SK-N-SH (cell line): Measurements from ENCODE around the gene KRTAP13-3. TPM values are rescaled to one million over a fixed set of nuclear protein-coding genes. Genes with fewer than 3 reads are reported as not detected.

Experiments
- CTCF ChIA-PET: fragments of 300-600, 350-600 bp; formaldehyde crosslinking; extraction: SDS; loops from one replicate; lab custom pipeline; 2021; lab: Yijun Ruan, JAX
- POLR2A ChIA-PET: fragments of 350-600 bp; sonication (Branson Sonifier 250); formaldehyde crosslinking; extraction: SDS; loops from one replicate; lab custom pipeline; 2020; ENCODE audit warnings: antibody characterized with exemption, inconsistent platforms; lab: Yijun Ruan, JAX
- DNase-seq: peaks from one replicate; pipeline ENCODE4 v3.0.0; 2012
- H2AFZ ChIP-seq: fragments of 200-600 bp; sonication (generic); 2 replicates; pipeline ENCODE4 v1.8.1; 2016; ENCODE audit warnings: antibody characterized with exemption, mild to moderate bottlenecking, low read depth
- H3F3A ChIP-seq: fragments of 200-600 bp; sonication (generic); replicated peaks from 2 replicates; pipeline ENCODE3; 2016; ENCODE audit warnings: antibody characterized with exemption, mild to moderate bottlenecking; ENCODE audit not compliant: insufficient read depth
- H3K27ac ChIP-seq, 2 experiments: fragments of 200-500 bp in 1 of 2; fragments of 200-600 bp in 1 of 2; sonication (Bioruptor generic) in 1 of 2; sonication (generic), shearing (Covaris generic) in 1 of 2; 2 replicates each; pipeline versions ENCODE4 v1.5.1 to v1.6.1; 2014 to 2016; ENCODE audit warnings: low read depth in 2 of 2, inconsistent platforms in 1 of 2, low read length in 1 of 2, mild to moderate bottlenecking in 1 of 2, mixed read lengths in 1 of 2
- H3K27me3 ChIP-seq: fragments of 200-600 bp; sonication (generic), shearing (Covaris generic); 2 replicates; pipeline ENCODE4 v1.6.1; 2016; ENCODE audit warnings: mixed run types; ENCODE audit not compliant: insufficient read depth
- H3K36me3 ChIP-seq, 2 experiments: fragments of 200-500 bp in 1 of 2; fragments of 200-600 bp in 1 of 2; sonication (Bioruptor generic) in 1 of 2; sonication (generic) in 1 of 2; replicated peaks in 1 of 2; 2 replicates each; pipeline versions ENCODE3 to v1.5.1; 2014 to 2016; ENCODE audit warnings: low read length in 1 of 2, mild to moderate bottlenecking in 1 of 2; ENCODE audit not compliant: insufficient read depth in 2 of 2, control insufficient read depth in 1 of 2
- H3K4me1 ChIP-seq, 2 experiments: fragments of 200-500 bp in 1 of 2; fragments of 200-600 bp in 1 of 2; sonication (Bioruptor generic) in 1 of 2; sonication (generic), shearing (Covaris generic) in 1 of 2; 2 replicates each; pipeline versions ENCODE4 v1.5.1 to v1.6.1; 2014 to 2016; ENCODE audit warnings: low read depth in 1 of 2, low read length in 1 of 2, mixed run types in 1 of 2; ENCODE audit not compliant: insufficient read depth in 2 of 2, control insufficient read depth in 1 of 2
- H3K4me2 ChIP-seq: fragments of 200-600 bp; sonication (generic), shearing (Covaris generic); 2 replicates; pipeline ENCODE4 v1.6.1; 2017; ENCODE audit warnings: mixed run types
- H3K4me3 ChIP-seq, 2 experiments: fragments of 200-500 bp in 1 of 2; fragments of 200-600 bp in 1 of 2; sonication (Bioruptor generic) in 1 of 2; sonication (generic), shearing (Covaris generic) in 1 of 2; 2 replicates each; pipeline versions ENCODE4 v1.5.1 to v1.8.1; 2014 to 2016; ENCODE audit warnings: low read depth in 2 of 2, inconsistent platforms in 1 of 2, low read length in 1 of 2, mild to moderate bottlenecking in 1 of 2, mixed read lengths in 1 of 2, moderate library complexity in 1 of 2
- H3K79me2 ChIP-seq: fragments of 200-600 bp; sonication (generic); 2 replicates; pipeline ENCODE4 v1.8.1; 2017; ENCODE audit warnings: mild to moderate bottlenecking; ENCODE audit not compliant: insufficient read depth
- H3K9ac ChIP-seq: fragments of 200-600 bp; sonication (generic); 2 replicates; pipeline ENCODE4 v1.6.1; 2017; ENCODE audit warnings: mixed run types
- H3K9me2 ChIP-seq: fragments of 200-600 bp; sonication (generic); 2 replicates; pipeline ENCODE4 v1.6.1; 2017; ENCODE audit warnings: mixed run types
- H3K9me3 ChIP-seq: fragments of 200-600 bp; sonication (generic); 2 replicates; pipeline ENCODE4 v1.6.1; 2017; ENCODE audit warnings: mixed run types, mild to moderate bottlenecking, moderate library complexity
- H4K20me1 ChIP-seq: fragments of 200-600 bp; sonication (generic); 2 replicates; pipeline ENCODE4 v1.6.1; 2017; ENCODE audit warnings: mild to moderate bottlenecking, mixed run types; ENCODE audit not compliant: insufficient read depth
- CHD2 ChIP-seq: fragments of 150-350 bp; IDR thresholded peaks from 2 replicates; pipeline ENCODE4 v1.6.1; 2018; ENCODE audit warnings: low read length; ENCODE audit not compliant: partially characterized antibody
- CTCF ChIP-seq: fragments of 200-600 bp; sonication (generic); IDR thresholded peaks from 2 replicates; pipeline ENCODE4 v1.6.1; 2017; ENCODE audit warnings: antibody characterized with exemption, mild to moderate bottlenecking, moderate library complexity
- ELF1 ChIP-seq: IDR thresholded peaks from 2 replicates; pipeline ENCODE4 v1.4.0; 2012
- EZH2phosphoT487 ChIP-seq: fragments of 200-600 bp; sonication (generic); IDR thresholded peaks from 2 replicates; pipeline ENCODE4 v1.6.1; 2017; ENCODE audit warnings: low read depth, mixed run types, mild to moderate bottlenecking, antibody characterized with exemption, moderate library complexity, borderline replicate concordance
- FOSL2 ChIP-seq: IDR thresholded peaks from 2 replicates; pipeline ENCODE4 v1.4.0; 2012; ENCODE audit warnings: low read depth, mild to moderate bottlenecking, moderate library complexity, borderline replicate concordance
- GABPA ChIP-seq: IDR thresholded peaks from 2 replicates; pipeline ENCODE4 v1.4.0; 2012; ENCODE audit warnings: low read depth, mild to moderate bottlenecking
- GATA2 ChIP-seq: sonication (generic); formaldehyde crosslinking; IDR thresholded peaks from 2 replicates; pipeline ENCODE4 v1.5.0; 2020; ENCODE audit warnings: mild to moderate bottlenecking, missing genetic modification reagents
- IRF3 ChIP-seq: fragments of 150-350 bp; IDR thresholded peaks from 2 replicates; pipeline ENCODE4 v1.6.1; 2016; ENCODE audit warnings: mild to moderate bottlenecking, low read depth, low read length
- MEF2A ChIP-seq: IDR thresholded peaks from 2 replicates; pipeline ENCODE4 v1.4.0; 2012; ENCODE audit warnings: low read depth, borderline replicate concordance
- NRF1 ChIP-seq: IDR thresholded peaks from 2 replicates; pipeline ENCODE4 v1.6.1; 2012; ENCODE audit warnings: low read depth, mild to moderate bottlenecking, low read length
- PBX3 ChIP-seq: IDR thresholded peaks from 2 replicates; pipeline ENCODE4; 2012
- RCOR1 ChIP-seq: fragments of 150-350 bp; IDR thresholded peaks from 2 replicates; pipeline ENCODE4 v1.6.1; 2017; ENCODE audit warnings: antibody characterized with exemption, low read length
- SMC3 ChIP-seq: IDR thresholded peaks from 2 replicates; pipeline ENCODE4 v1.6.1; 2012; ENCODE audit warnings: low read depth, low read length, improper control_type of control experiment
- TEAD4 ChIP-seq: IDR thresholded peaks from 2 replicates; pipeline ENCODE4 v1.4.0; 2012; ENCODE audit warnings: mild to moderate bottlenecking, borderline replicate concordance; ENCODE audit not compliant: insufficient read depth
- USF1 ChIP-seq: IDR thresholded peaks from 2 replicates; pipeline ENCODE4 v1.4.0; 2012; ENCODE audit warnings: low read depth, borderline replicate concordance
- ZBTB33 ChIP-seq: IDR thresholded peaks from 2 replicates; pipeline ENCODE4 v1.4.0; 2012; ENCODE audit warnings: low read depth, borderline replicate concordance
- WGBS: methylation state at CpG from one replicate; pipeline ENCODE4 v1.1.6; 2017; ENCODE audit warnings: low lambda C conversion rate; 5-methylcytosine and 5-hydroxymethylcytosine counted together
- polyA plus RNA-seq, 3 experiments: library from polyadenylated mRNA; depleted of rRNA; stranded (reverse); fragments of >200 nt; gene quantifications; 2 replicates each; pipeline ENCODE4 v1.2.3, GENCODE V29; 2012

KRTAP13-3 gene
- polyA plus RNA-seq, 1 of the 3 experiments (the other 2 are of a cell fraction): not detected

GRCh38 chr21:30437010-30437565 lies 11.4 kb upstream of the KRTAP13-3 start:
- Histone ChIP-seq H3K79me2 (no peaks in the 10 kb centered on the region), H3K9me2 (no peaks in the 10 kb centered on the region), H3K4me3 (no peak overlapping the region), H3F3A (no peaks in the 10 kb centered on the region), H3K9me3 (no peaks in the 10 kb centered on the region), H3K27ac (no peak overlapping the region), H4K20me1 (no peaks in the 10 kb centered on the region), H3K36me3 (no peaks in the 10 kb centered on the region), H3K27me3 (peaks cover 5% of the 10 kb centered on the region; the same call in 1 of the 2 replicates), H3K4me2 (no peak overlapping the region), H2AFZ (no peak overlapping the region), H3K4me1 (no peaks in the 10 kb centered on the region), H3K9ac (no peak overlapping the region)
- POLR2A ChIA-PET: no interaction called here
- TF ChIP-seq RCOR1 (no peak), EZH2phosphoT487 (no peak), ZBTB33 (no peak), GABPA (no peak), IRF3 (no peak), MEF2A (no peak), CHD2 (no peak), PBX3 (no peak), USF1 (no peak), ELF1 (no peak), SMC3 (no peak), TEAD4 (no peak), FOSL2 (no peak), GATA2 (CRISPR knock-in tag) (no peak), CTCF (no peak), NRF1 (no peak)
- DNase-seq: no peak
- WGBS: 5% methylated on average over 3 of the region's 3 CpGs
- CTCF ChIA-PET: no interaction called here
